Measurements from ENCODE around the gene CASK.
"Not testable (repeated sequence)": the region's sequence is repeated elsewhere in the genome, so short reads cannot be mapped to it uniquely, and the experiment has no call there.

The CASK gene

GRCh38 chrX:41608244-41608643, 315.1 kb downstream of the CASK start:
- DNase-seq: no peak

DNA sequence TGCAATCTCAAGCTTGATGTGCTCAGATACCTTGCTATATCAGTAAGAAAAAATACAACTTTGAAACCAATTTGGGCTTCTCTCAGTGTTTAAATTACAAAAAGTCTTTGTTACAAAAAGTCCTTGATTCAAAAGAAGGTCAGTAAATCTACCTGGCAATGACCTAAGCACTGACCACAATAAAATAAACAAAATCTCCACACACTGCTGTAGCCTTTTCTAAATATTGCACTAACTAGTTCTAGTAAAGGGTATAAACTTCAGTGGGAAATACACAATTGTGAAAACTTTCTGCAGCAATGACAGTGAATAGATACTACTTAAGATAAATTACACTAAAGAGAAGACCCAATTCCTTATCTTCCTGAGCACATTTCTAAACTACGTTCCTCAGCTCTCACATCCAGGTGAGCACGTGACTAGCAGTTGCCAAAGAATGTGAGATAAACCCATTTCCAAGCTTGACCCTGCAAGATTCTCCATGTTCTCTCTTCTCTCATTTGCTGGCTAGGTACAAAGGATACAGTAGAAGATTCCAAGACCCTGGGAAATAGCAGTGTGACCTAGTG, 316.0 kb downstream of the CASK start:
- DNase-seq: no peak

DNA sequence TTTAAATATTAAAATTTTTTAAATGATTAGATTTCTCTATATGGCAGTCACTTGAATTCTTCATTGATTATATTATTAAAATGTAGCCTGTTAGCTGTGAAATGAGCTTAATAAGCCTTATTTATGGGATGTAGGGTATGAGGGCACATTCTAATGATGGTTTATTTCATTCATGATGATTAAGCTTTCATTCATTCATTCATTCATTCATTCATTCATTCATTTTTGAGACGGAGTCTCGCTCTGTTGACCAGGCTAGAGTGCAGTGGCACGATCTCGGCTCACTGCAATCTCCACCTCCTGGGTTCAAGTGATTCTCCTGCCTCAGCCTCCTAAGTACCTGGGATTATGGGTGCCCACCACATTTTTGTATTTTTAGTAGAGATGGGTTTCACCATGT, 317.3 kb downstream of the CASK start:
- not testable (repeated sequence) for DNase-seq

DNA sequence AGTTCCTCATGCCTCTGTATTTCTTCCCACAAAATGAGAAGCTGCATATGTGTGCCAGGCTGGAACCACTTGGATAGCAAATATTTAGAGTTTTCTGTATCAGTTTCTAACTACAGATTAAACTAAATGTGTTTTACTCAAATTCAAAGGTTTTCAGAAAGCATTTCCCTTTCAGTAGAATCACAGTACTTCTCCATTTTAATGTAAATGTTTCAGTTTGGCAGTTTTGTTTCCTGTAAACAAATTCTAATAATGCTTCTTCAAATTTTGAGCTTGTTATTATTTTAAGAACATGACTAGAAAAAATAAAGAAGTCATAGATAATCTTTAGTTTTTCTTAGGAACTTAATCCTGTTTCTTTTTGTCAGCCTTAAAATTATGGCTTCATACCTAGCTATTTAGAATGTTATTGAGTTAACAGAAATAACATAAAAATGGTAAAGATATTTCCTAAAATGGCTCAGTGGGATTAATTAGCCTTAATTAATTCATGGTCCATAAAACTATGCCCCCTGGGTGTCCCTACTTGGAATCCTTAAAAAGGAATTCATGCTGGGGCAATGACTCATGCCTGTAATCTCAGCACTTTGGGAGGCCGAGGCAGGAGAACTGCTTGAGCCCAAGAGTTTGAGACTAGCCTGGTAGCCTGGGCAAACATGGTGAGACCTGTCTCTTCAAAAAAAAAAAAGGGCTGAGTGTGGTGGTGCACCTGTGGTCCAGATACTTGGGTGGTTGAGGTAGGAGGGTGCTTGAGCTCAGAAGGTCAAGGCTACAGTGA, 318.4 kb downstream of the CASK start:
- no peak for DNase-seq

DNA sequence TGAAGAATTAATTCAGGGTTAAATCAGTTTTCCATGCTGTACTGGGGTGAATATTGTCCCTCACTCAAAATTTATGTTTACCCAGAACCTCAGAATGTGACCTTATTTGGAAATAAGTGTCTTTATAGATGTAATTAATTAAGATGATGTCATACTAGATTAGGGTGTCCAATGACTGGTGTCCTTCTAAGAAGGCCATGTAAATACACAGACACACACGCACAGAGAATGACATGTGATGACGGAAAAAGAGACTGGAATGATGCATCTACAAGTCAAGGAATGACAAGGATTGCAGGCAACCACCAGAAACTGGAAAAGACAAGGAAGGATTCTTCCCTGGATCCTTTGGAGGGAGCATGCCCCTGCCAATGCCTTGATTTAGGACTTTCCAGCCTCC, 319.2 kb downstream of the CASK start:
- DNase-seq: no peak

- DNase-seq: no peak
Measured at GRCh38 chrX:41603596-41603995, 319.8 kb downstream of the CASK start.

DNA sequence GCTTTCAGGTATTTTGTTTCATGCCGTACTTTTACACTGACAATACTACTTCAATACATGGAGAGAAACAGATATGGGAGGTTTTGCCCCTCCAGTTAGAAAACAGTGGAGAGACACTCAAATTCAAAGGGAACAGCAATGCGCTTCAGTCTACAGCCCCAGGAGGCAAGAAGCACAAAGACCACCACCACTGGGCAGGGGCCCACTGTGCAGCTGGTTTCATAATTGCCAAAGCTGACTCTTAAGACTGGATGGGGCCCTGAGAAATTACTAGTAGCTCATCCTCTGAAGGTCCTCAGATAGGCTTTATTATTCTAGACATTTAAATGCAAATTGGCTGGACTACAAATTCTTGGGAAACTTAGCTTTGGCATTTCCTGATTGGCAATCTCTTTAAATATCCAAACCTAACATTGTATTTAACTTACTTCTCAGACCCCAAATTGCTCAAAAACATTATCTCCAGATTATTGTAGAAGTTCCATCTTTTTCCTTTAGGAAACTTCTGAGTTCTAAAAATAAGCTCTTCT, 320.5 kb downstream of the CASK start:
- no peak for DNase-seq

DNA sequence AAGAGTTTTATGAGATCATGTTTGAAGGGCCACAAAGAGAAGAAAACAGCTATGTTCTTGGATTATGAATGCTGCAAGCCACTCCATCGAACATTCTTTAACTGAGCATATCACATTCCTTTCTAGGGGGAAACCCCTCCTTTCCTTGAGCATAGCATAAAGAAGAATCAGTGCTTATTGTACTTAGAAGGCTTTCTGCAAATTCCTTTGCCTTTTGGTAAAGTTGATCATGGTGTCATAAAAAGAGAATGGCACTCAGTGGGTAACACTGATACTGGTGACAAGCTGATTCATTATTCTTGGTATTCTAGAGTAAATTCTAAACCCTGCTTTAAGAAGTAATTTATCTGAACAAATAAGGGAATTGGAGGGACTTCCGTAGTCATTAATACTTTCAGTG, 323.1 kb downstream of the CASK start:
- DNase-seq: no peak

GRCh38 chrX:41599507-41599906, 323.8 kb downstream of the CASK start:
- DNase-seq: no peak

GRCh38 chrX:41596596-41596995, 326.8 kb downstream of the CASK start:
- no peak for DNase-seq

DNA sequence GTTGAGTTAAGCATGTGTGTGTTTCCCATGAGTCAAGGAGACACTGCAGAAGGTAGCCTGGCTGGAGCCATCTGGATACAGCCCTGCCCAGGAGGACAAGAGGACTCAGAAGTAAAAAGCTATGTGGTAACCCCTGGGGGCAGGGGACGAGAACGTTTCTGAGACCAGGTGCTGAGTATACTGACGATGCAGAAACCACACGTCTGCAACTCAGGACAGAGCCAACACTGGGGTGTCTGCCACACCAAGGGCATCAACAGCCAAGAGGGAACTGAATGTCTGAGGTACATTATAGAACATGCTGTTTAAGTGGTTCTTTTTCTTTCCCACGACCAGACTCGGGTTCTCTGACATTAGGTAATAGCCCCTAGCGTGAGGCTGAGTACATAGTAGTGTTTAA, 328.7 kb downstream of the CASK start:
- DNase-seq: no peak

- DNase-seq: no peak
Measured at GRCh38 chrX:41591906-41592305, 331.4 kb downstream of the CASK start.

GRCh38 chrX:41590641-41591040, 332.7 kb downstream of the CASK start:
- no peak for DNase-seq

- no peak for DNase-seq
Measured at GRCh38 chrX:41589634-41590270, 333.6 kb downstream of the CASK start.

- no peak for DNase-seq
Measured at GRCh38 chrX:41588271-41588670, 335.1 kb downstream of the CASK start.

DNA sequence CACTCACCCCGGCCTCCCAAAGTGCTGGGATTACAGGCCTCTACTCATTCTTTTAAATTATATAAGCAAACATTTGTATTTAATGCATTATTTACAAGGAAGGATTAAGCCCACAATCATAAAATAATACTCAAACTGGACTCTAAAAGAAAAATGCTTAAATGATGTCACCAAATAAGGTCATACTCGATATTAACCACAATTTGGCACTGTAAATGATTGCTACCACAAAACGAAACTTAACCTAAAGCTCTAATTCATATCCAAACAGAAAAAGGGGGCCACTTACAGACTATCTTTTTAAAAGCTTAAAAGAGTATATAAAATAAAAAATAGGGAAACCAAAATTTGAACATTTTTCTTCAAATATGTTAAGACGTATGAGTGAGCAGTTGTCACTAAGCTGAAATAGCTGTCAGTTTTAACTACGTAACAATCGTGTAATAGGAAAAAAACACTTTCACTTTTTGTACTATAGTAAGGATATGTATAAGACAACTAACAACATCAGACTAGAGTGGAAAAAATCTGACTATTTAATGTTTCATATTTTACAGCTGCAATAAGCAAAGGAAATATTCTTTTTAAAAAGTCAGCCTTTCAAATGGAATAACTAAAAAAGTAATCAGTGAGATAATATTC, 342.8 kb downstream of the CASK start:
- DNase-seq: no peak

DNA sequence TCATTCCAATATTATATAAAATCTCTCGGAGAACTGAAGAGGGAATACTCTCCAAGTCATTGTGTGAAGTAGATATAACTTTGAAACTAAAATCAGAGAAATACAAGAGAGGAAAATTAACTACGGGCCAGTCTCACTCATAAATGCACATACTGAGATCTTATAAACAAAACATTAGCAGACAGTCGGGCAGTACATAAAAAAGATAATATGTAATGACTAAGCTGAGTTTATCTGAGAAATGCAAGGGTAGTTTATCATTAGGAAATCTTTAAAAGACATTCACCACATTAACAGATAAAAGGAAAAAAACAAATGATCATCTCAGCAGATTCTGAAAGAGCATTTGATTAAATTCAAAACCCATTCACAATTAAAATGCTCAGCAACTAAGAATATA, 359.5 kb downstream of the CASK start:
- DNase-seq: no peak

DNA sequence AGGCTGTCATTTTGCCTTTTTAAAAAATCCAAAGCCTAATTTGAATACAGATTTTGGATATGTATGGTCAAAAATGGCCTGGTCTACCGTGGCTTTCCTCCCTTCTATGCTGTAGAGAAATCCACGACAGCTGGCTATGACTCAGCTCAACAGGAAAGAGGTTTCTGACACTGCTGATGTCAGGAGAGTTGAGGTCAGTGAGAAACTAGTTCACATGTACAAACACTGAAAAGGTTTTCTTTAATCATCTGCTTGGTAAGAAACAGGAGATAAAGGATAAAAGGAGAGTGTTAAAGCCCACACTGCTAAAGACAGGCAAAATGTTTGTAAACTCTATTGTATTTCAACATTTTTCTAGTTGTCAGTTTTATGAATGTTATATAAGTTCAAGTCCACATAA, 362.3 kb downstream of the CASK start:
- DNase-seq: no peak

DNA sequence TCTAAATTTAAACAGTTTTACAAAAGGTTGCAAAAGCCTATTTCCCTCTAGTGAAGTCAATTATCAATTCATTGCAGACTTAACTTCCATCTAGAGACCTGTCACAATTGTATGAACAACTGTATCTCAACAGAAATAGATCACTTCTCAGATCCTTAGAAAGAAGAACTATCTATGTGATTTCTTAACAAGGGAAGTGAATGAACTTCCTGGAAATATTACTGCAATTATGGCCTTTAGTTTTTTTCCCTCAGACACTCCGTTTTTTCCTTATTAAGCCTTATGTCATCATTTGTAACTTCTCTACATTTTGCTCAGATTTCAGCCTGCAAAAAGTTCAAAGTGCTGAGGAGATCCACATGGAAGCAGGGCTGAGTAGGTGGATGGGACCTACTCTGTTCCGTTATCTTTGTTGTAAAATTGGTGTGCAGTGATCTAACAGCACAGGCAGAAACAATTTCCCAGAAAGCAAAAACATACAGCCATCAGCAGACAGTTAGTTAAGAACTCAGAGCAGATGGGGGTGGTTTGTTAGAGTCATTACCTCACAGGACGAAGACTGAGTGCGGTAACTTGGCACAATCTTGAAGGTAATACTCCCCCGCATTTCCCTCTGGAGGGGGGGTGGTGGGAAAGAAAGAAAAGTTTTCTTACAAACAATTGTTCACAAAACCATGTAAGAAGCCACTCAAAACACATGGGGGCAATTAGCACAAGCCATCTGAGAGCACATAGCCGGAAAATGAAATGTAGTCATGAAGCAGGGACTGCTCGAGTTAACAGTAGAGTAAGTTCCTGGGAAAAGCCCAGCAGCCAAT, 363.9 kb downstream of the CASK start:
- no peak for DNase-seq

- DNase-seq: no peak
Measured at GRCh38 chrX:41558531-41558930, 364.8 kb downstream of the CASK start.

DNA sequence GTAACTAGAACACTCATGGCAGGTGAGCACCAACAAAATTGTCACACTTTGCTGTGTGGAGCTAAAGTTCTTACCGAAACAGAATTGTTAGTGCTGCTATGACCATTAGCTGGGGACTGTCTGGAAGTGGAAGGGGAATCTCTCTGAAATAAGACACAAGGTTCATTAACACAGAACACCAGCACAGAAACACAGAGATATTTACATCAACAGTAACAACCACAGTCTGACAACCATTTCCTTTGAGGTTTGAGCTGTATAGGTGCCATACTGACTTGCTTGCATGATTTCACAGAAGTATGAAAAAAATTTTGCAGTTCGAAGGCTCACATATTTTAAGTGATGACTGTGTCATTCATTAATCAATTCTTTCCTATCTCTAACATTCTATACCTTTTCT, 366.4 kb downstream of the CASK start:
- no peak for DNase-seq

GRCh38 chrX:41553688-41554087, 369.7 kb downstream of the CASK start:
- no peak for DNase-seq

- DNase-seq: no peak
Measured at GRCh38 chrX:41548411-41548810, 374.9 kb downstream of the CASK start.

All from NCI-H2029 (cell line).